GM18505 (cell line): ENCODE results near the gene PCDHGC4.

Experiments
- ATAC-seq: cut with Tn5 transposase; IDR thresholded peaks from one replicate; pipeline ENCODE4 v1.9.1; 2021; ENCODE audit not compliant: unreplicated experiment
- POLR2A ChIP-seq: IDR thresholded peaks from 4 replicates; pipeline ENCODE4 v1.6.1; 2011; ENCODE audit warnings: borderline replicate concordance; ENCODE audit not compliant: insufficient read depth, insufficient read length; ENCODE audit errors: extremely low read depth

PCDHGC4 gene

DNA sequence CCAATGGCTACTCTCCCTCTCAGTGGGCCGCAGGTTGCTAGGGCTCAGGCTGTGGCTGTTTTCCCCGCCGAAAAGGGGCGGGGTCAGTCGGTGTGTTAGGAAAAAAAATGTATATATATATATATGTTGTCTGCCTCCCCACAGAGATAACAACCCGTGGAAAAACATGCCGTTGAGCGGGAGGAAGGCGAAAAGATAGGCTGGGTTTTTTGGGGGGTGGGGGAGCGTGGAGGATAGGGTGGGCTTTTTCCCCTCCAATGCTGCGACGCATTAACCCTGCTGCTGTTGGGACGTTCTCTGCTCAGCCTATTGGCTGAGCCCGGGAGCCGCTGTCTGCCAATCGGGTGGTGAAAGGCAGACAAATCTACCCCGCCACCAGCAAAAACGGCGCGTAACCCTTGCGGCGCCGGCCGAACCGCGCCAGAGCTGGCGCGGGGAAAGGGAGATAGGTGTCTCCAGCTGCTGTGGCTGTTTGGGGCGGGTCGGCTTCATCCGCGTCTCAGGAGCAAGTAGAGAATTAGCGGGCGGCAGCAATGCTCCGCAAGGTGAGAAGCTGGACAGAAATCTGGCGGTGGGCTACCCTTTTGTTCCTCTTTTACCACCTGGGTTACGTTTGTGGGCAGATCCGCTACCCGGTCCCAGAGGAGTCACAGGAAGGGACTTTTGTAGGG lies at the start of gene PCDHGC4:
Gene PCDHGC4, plus strand, starts transcription at position 390 of the 671 bp plus-strand sequence. Its CDS starts 144 bp downstream, at position 534.
- TF ChIP-seq POLR2A = no peak
- ATAC-seq = peak; percentile 39

DNA sequence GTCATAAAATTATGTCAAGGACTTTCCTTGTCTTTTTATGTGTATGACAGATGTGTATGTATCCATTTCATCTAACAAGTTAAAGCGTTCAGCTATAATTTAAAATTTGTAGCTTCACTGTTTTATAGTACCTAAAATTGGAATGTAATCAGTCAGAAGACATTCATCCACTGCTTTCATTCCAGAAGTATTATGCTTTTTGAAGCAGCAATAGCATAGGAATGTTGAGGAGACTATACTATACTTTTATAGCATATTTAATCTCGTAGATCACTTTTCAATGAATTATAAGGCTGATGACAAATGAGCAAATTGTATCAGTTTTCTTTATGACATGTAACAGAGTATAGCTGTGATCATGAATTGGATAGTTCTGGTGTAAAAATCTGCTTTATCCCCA lies 47.6 kb upstream of the PCDHGC4 start:
- ATAC-seq = no peak
- no peak for TF ChIP-seq POLR2A

DNA sequence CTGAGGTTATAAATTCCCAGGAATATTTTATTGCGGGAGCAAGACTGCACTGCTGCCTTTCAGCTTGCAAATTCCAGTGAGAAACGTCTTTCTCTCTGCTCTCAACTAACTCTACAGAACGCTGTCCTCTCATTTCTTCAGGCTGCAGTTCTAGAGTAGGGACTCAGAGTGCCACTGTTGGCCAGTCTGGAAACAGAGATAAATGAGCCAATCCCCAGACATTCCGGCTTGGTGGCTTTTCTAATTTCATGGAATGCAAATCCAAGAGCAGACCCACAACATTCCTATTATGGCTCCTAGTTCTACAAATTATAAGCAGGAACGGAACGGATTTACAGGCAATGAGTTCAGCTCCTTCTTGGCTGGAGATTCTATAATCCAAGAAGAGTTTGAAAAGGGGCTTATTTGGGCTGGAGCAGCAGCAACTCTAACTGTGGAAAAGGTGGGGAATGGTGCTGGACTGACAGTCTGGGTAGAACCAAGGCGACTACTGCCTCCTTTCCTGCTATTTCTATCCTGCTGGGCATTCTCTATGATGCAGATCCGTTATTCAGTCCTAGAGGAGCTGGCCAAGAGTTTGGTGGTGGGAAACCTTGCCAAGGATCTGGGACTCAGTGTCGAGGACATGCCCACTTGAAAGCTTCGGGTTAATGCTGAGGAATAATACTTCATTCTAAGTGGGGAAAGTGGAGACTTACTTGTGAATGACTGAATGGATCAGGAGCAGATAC lies 45.3 kb upstream of the PCDHGC4 start:
- no peak for ATAC-seq
- TF ChIP-seq POLR2A = no peak

DNA sequence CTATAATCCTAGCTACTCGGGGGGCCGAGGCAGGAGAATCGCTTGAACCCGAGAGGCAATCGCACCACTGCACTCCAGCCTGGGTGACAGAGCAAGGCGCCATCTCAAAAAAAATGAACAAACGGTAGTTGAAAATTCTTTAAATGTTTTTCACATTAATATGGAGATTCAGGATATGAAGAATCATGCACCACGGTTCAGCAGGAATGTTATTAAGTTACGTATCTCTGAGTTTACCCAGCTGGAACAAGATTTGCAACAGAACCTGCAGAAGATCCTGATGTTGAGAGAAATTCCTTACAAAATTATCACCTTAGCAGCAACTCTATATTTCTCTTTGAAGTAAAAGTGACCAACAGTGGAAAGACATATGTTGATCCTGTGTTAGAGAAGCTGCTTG lies 44.5 kb upstream of the PCDHGC4 start:
- TF ChIP-seq POLR2A = no peak
- ATAC-seq = no peak

GRCh38 chr5:141441571-141442170 lies 43.2 kb upstream of the PCDHGC4 start:
- TF ChIP-seq POLR2A = no peak

GRCh38 chr5:141465351-141465750 lies 19.5 kb upstream of the PCDHGC4 start:
- no peak for TF ChIP-seq POLR2A
- no peak for ATAC-seq

More at GRCh38 chr5:141441571-141442170, 43.2 kb upstream of the PCDHGC4 start:
- no peak for ATAC-seq

DNA sequence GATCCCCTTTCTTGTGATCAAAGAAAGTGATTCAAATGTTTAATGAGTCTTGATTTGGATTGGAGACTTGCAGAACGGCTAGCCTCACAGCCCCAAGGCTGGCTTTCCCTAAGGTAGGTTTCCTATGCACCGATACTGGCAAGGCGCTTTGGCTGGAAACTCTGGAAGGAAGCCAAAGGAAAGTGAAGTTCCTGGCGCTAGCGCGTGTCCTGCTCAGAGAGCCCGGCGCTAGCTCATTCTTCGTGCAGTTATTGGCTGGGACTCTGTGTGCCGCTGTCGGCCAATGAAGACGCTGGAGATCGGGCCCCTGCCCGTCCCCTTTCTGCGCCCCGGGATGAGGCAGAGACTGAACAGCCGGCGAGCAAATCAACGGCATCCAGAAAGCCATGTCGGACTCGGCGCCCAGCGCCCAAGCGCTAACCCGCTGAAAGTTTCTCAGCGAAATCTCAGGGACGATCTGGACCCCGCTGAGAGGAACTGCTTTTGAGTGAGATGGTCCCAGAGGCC lies 9.2 kb upstream of the PCDHGC4 start, which contains the start of gene PCDHGC3:
Gene PCDHGC3, plus strand, starts transcription at position 342 of the 507 bp plus-strand sequence. Its CDS starts 151 bp downstream, at position 493.
- ATAC-seq = peak; percentile 96

DNA sequence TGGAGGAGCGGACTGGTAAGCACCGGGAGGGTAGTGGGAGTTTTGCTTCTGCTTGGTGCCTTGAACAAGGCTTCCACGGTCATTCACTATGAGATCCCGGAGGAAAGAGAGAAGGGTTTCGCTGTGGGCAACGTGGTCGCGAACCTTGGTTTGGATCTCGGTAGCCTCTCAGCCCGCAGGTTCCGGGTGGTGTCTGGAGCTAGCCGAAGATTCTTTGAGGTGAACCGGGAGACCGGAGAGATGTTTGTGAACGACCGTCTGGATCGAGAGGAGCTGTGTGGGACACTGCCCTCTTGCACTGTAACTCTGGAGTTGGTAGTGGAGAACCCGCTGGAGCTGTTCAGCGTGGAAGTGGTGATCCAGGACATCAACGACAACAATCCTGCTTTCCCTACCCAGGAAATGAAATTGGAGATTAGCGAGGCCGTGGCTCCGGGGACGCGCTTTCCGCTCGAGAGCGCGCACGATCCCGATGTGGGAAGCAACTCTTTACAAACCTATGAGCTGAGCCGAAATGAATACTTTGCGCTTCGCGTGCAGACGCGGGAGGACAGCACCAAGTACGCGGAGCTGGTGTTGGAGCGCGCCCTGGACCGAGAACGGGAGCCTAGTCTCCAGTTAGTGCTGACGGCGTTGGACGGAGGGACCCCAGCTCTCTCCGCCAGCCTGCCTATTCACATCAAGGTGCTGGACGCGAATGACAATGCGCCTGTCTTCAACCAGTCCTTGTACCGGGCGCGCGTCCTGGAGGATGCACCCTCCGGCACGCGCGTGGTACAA lies 8.5 kb upstream of the PCDHGC4 start:
- no peak for TF ChIP-seq POLR2A
- ATAC-seq = peak; percentile 30

More for the DNA sequence above, 9.2 kb upstream of the PCDHGC4 start, which contains the start of gene PCDHGC3:
- peak; percentile 54 for TF ChIP-seq POLR2A

DNA sequence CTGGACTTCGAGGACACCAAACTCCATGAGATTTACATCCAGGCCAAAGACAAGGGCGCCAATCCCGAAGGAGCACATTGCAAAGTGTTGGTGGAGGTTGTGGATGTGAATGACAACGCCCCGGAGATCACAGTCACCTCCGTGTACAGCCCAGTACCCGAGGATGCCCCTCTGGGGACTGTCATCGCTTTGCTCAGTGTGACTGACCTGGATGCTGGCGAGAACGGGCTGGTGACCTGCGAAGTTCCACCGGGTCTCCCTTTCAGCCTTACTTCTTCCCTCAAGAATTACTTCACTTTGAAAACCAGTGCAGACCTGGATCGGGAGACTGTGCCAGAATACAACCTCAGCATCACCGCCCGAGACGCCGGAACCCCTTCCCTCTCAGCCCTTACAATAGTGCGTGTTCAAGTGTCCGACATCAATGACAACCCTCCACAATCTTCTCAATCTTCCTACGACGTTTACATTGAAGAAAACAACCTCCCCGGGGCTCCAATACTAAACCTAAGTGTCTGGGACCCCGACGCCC lies 7.7 kb upstream of the PCDHGC4 start:
- no peak for ATAC-seq
- no peak for TF ChIP-seq POLR2A

- no peak for TF ChIP-seq POLR2A
These were observed 7.0 kb upstream of the PCDHGC4 start for GRCh38 chr5:141477815-141478214.

GRCh38 chr5:141478321-141478945 lies 6.4 kb upstream of the PCDHGC4 start:
- ATAC-seq = no peak
- TF ChIP-seq POLR2A = no peak

More at GRCh38 chr5:141477815-141478214, 7.0 kb upstream of the PCDHGC4 start:
- no peak for ATAC-seq

GRCh38 chr5:141479776-141480175 lies 5.1 kb upstream of the PCDHGC4 start:
- ATAC-seq = no peak
- TF ChIP-seq POLR2A = no peak
